Vagina (tissue), 2 donors: ENCODE data around the gene ZSCAN9.

Source experiments
- CTCF ChIP-seq, 3 experiments: fragments of 450-650 bp in 2 of 3; fragments of 200-600 bp in 1 of 3; sonication (generic) in 1 of 3; IDR thresholded peaks; one replicate each; pipeline ENCODE4 v1.5.1; 2017 to 2019; ENCODE audit warnings: antibody characterized with exemption in 3 of 3, mild to moderate bottlenecking in 2 of 3, moderate library complexity in 2 of 3
- POLR2A ChIP-seq, 2 donors: fragments of 450-650 bp; IDR thresholded peaks; one replicate each; pipeline ENCODE4 v1.6.1; 2017; ENCODE audit warnings: antibody characterized with exemption in 2 of 2, mild to moderate bottlenecking in 2 of 2, moderate library complexity in 2 of 2
- POLR2AphosphoS5 ChIP-seq, 2 donors: sonication (generic); formaldehyde crosslinking; IDR thresholded peaks; one replicate each; pipeline ENCODE4 v1.9.0; 2017; ENCODE audit warnings: antibody characterized with exemption in 2 of 2, mild to moderate bottlenecking in 2 of 2, low read depth in 1 of 2; ENCODE audit not compliant: insufficient read depth in 1 of 2

- no peak for TF ChIP-seq CTCF (IDR thresholded peaks at IDR 0.05)
- TF ChIP-seq POLR2A (IDR thresholded peaks at IDR 0.05), result no peak
- no peak for TF ChIP-seq POLR2AphosphoS5 (IDR thresholded peaks at IDR 0.05; ENCODE audit: insufficient read depth in 1 of 2, low read depth in 1 of 2)
These were observed 36.7 kb upstream of the ZSCAN9 start for GRCh38 chr6:28188111-28188979.
